ENCODE measurements around the gene PTCHD1.

GRCh38 chrX:23373129-23373804, 38.6 kb downstream of the PTCHD1 start:
- TF ChIP-seq CTCF (IDR thresholded peaks at IDR 0.05) (no peak), POLR2AphosphoS5 (IDR thresholded peaks at IDR 0.05) (peak; percentile 82), POLR2A (IDR thresholded peaks at IDR 0.05) (no peak), EP300 (IDR thresholded peaks at IDR 0.05) (no peak)

Data from gastroesophageal sphincter (tissue), 3 donors.